ENCODE data around the gene FBXL5.

- TF ChIP-seq TAF1 (IDR thresholded peaks at IDR 0.05; ENCODE audit: low read depth, low read length) (no peak), POLR2AphosphoS5 (IDR thresholded peaks at IDR 0.05; ENCODE audit: low read depth, low read length) (no peak), POLR2A (IDR thresholded peaks at IDR 0.05; ENCODE audit: low read depth, low read length) (no peak)
Observed at GRCh38 chr4:15694431-15694830, 39.3 kb upstream of the FBXL5 start.
